ENCODE measurements around the gene UGT1A9.

Gene UGT1A9

GRCh38 chr2:233681521-233682099 is 9.9 kb downstream of the UGT1A9 start, which contains the start of gene UGT1A7:
Gene UGT1A7 (plus strand): TSS chr2:233681901. CDS start chr2:233681938, 37 bp downstream.
- Histone ChIP-seq H3K4me3 (ENCODE audit: low read length) (no peak within 1 kb of the TSS), H3K9me3 (replicated peaks; ENCODE audit: insufficient read depth, low read length) (no peaks in the 10 kb centered on the region), H3K9me2 (replicated peaks; ENCODE audit: insufficient read depth, low read length) (no peaks in the 10 kb centered on the region), H3K36me3 (replicated peaks; ENCODE audit: insufficient read depth, low read length) (no peaks in the 10 kb centered on the region), H3K9ac (ENCODE audit: low read length) (no peak within 1 kb of the TSS), H4K20me1 (ENCODE audit: insufficient read depth, low read length) (no peaks in the 10 kb centered on the region), H3K27ac (ENCODE audit: low read length) (no peak within 1 kb of the TSS), H3F3A (ENCODE audit: insufficient read depth, low read length) (no peaks in the 10 kb centered on the region), H3K4me1 (ENCODE audit: low read length) (0 out of 2 replicates have a peak, but pooled peaks cover 5% of the 10 kb centered on the region), H2AFZ (ENCODE audit: low read length) (no peak within 1 kb of the TSS), H3K27me3 (replicated peaks; ENCODE audit: insufficient read depth, low read length) (no peaks in the 10 kb centered on the region), H3K79me2 (ENCODE audit: low read length) (no peaks in the 10 kb centered on the region), H3K4me2 (ENCODE audit: low read depth, low read length) (no peak within 1 kb of the TSS)
- TF ChIP-seq, protein P1, sequence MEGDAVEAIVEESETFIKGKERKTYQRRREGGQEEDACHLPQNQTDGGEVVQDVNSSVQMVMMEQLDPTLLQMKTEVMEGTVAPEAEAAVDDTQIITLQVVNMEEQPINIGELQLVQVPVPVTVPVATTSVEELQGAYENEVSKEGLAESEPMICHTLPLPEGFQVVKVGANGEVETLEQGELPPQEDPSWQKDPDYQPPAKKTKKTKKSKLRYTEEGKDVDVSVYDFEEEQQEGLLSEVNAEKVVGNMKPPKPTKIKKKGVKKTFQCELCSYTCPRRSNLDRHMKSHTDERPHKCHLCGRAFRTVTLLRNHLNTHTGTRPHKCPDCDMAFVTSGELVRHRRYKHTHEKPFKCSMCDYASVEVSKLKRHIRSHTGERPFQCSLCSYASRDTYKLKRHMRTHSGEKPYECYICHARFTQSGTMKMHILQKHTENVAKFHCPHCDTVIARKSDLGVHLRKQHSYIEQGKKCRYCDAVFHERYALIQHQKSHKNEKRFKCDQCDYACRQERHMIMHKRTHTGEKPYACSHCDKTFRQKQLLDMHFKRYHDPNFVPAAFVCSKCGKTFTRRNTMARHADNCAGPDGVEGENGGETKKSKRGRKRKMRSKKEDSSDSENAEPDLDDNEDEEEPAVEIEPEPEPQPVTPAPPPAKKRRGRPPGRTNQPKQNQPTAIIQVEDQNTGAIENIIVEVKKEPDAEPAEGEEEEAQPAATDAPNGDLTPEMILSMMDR (IDR thresholded peaks at IDR 0.05; ENCODE audit: low read length), result no peak
- TF ChIP-seq EZH2phosphoT487 (IDR thresholded peaks at IDR 0.05; ENCODE audit: low read length), result no peak
- TF ChIP-seq EZH2 (optimal IDR thresholded peaks at IDR 0.05; ENCODE audit: low read depth, low read length), result no peak
- no peak for DNase-seq

GRCh38 chr2:233684640-233685039 is 12.9 kb downstream of the UGT1A9 start:
- no peak overlapping the region for H3K27ac ChIP-seq (ENCODE audit: low read length)

DNA sequence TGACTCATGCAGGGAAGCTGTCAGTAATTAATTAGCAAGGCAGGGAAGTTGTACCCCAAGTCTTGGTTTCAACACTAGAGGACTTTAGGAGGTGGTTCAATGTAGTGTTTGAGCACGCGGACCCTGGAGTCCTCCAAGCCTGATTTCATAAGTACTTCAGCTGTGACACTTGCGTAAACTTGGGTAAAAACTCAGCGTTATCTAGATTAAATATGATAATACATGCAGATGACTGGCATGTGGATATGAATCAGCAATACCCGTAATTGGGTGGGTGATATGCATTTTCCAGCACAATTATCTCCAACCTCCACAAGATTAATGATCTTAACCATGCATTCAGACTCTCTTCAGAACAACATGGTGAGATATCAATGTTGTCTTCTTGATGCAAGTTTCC is 15.2 kb downstream of the UGT1A9 start:
- H3K9me2 ChIP-seq (replicated peaks; ENCODE audit: insufficient read depth, low read length), result no peaks in the 10 kb centered on the region
- no peaks in the 10 kb centered on the region for H3K36me3 ChIP-seq (replicated peaks; ENCODE audit: insufficient read depth, low read length)
- 0 out of 2 replicates have a peak, but pooled peaks cover 5% of the 10 kb centered on the region for H3K4me1 ChIP-seq (ENCODE audit: low read length)
- no peaks in the 10 kb centered on the region for H3K9me3 ChIP-seq (replicated peaks; ENCODE audit: insufficient read depth, low read length)
- no peak overlapping the region for H3K9ac ChIP-seq (ENCODE audit: low read length)
- no peak overlapping the region for H2AFZ ChIP-seq (ENCODE audit: low read length)
- TF ChIP-seq, protein P1 (IDR thresholded peaks at IDR 0.05; ENCODE audit: low read length), result no peak
- no peak for TF ChIP-seq EZH2 (optimal IDR thresholded peaks at IDR 0.05; ENCODE audit: low read depth, low read length)
- no peak for TF ChIP-seq EZH2phosphoT487 (IDR thresholded peaks at IDR 0.05; ENCODE audit: low read length)
- no peak overlapping the region for H3K27ac ChIP-seq (ENCODE audit: low read length)
- no peak overlapping the region for H3K4me2 ChIP-seq (ENCODE audit: low read depth, low read length)
- no peaks in the 10 kb centered on the region for H4K20me1 ChIP-seq (ENCODE audit: insufficient read depth, low read length)
- no peaks in the 10 kb centered on the region for H3F3A ChIP-seq (ENCODE audit: insufficient read depth, low read length)
- no peak for DNase-seq
- no peaks in the 10 kb centered on the region for H3K79me2 ChIP-seq (ENCODE audit: low read length)
- H3K4me3 ChIP-seq (ENCODE audit: low read length), result no peak overlapping the region
- H3K27me3 ChIP-seq (replicated peaks; ENCODE audit: insufficient read depth, low read length), result no peaks in the 10 kb centered on the region

More at GRCh38 chr2:233684640-233685039, 12.9 kb downstream of the UGT1A9 start:
- H3K4me3 ChIP-seq (ENCODE audit: low read length), result no peak overlapping the region
- TF ChIP-seq, protein P1 (IDR thresholded peaks at IDR 0.05; ENCODE audit: low read length), result no peak
- no peak for TF ChIP-seq EZH2phosphoT487 (IDR thresholded peaks at IDR 0.05; ENCODE audit: low read length)
- no peak for TF ChIP-seq EZH2 (optimal IDR thresholded peaks at IDR 0.05; ENCODE audit: low read depth, low read length)
- H3K9ac ChIP-seq (ENCODE audit: low read length), result no peak overlapping the region
- no peak overlapping the region for H3K4me2 ChIP-seq (ENCODE audit: low read depth, low read length)
- H3K79me2 ChIP-seq (ENCODE audit: low read length), result no peaks in the 10 kb centered on the region
- no peak overlapping the region for H2AFZ ChIP-seq (ENCODE audit: low read length)
- H3K27me3 ChIP-seq (replicated peaks; ENCODE audit: insufficient read depth, low read length), result no peaks in the 10 kb centered on the region
- H3F3A ChIP-seq (ENCODE audit: insufficient read depth, low read length), result no peaks in the 10 kb centered on the region
- 0 out of 2 replicates have a peak, but pooled peaks cover 5% of the 10 kb centered on the region for H3K4me1 ChIP-seq (ENCODE audit: low read length)
- H3K36me3 ChIP-seq (replicated peaks; ENCODE audit: insufficient read depth, low read length), result no peaks in the 10 kb centered on the region
- H4K20me1 ChIP-seq (ENCODE audit: insufficient read depth, low read length), result no peaks in the 10 kb centered on the region
- H3K9me2 ChIP-seq (replicated peaks; ENCODE audit: insufficient read depth, low read length), result no peaks in the 10 kb centered on the region
- H3K9me3 ChIP-seq (replicated peaks; ENCODE audit: insufficient read depth, low read length), result no peaks in the 10 kb centered on the region
- DNase-seq, result no peak

Measured in MM.1S (cell line).